ENCODE data around the gene METTL23.
A peak's percentile ranks its signal among the peaks of the same experiment; 100 is the strongest.
"Not testable (repeated sequence)": the region's sequence is repeated elsewhere in the genome, so short reads cannot be mapped to it uniquely, and the experiment has no call there.

METTL23 gene

GRCh38 chr17:76688165-76688622 is 38.4 kb upstream of the METTL23 start:
- H3K27me3 Mint-ChIP-seq = peaks cover 1% of the 10 kb centered on the region
- no peak overlapping the region for H3K27ac Mint-ChIP-seq
- H3K36me3 Mint-ChIP-seq = no peaks in the 10 kb centered on the region
- H3K4me3 Mint-ChIP-seq = no peak overlapping the region
- no peaks in the 10 kb centered on the region for H3K4me1 Mint-ChIP-seq
- no peaks in the 10 kb centered on the region for H3K9me3 Mint-ChIP-seq

DNA sequence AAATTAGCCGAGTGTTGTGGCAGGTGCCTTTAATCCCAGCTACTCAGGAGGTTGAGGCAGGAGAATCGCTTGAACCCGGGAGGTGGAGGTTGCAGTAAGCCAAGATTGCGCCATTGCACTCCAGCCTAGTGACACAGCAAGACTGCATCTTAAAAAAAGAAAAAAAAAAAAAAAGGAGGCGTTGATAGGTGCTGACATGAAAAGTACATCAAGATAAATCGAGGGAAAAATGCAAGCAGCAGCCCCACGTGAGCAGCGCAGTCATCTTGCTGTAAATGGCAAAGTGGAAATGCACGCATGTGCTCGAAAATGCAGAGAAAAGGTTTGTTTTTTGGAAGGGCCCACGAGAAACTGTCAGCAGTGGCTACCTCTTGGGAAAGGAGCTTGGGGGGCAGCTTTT is 36.8 kb upstream of the METTL23 start:
- Mint-ChIP-seq H3K9me3 (no peaks in the 10 kb centered on the region), H3K4me3 (no peak overlapping the region), H3K27me3 (peaks cover 1% of the 10 kb centered on the region), H3K36me3 (no peaks in the 10 kb centered on the region), H3K4me1 (no peaks in the 10 kb centered on the region), H3K27ac (no peak overlapping the region)

DNA sequence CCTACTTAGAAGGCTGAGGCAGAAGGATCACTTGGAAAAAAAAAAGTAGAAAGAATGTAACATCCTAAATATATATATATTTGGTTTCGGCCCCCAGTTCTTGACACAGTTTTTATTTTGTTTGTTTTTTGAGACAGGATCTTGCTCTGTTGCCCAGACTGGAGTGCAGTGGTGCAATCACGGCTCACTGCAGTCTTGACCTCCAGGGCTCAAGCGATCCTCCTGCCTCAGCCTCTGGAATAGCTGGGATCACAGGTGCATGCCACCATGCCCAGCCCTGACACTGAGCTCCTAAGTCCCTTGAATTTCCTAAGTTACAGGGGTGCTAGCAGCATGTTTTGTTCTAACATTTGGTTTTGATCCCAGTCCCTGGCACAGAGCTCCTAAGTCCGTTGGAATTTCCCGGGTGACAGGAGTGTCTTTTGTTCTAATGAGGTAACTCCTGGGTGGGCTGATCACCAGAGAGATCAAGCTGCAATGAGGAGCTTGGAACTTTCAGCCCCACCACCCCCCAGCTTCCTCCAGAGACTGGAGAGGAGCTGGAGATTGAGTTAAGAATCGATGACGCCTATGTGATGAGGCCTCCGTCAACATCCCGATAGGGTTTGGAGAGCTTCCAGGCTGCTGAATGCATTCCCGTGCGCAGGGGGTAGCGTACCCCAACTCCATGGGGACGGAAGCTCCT is 35.9 kb upstream of the METTL23 start:
- H3K4me3 Mint-ChIP-seq = no peak overlapping the region
- no peak overlapping the region for H3K27ac Mint-ChIP-seq
- no peaks in the 10 kb centered on the region for H3K4me1 Mint-ChIP-seq
- no peaks in the 10 kb centered on the region for H3K36me3 Mint-ChIP-seq
- no peaks in the 10 kb centered on the region for H3K9me3 Mint-ChIP-seq
- peaks cover 1% of the 10 kb centered on the region for H3K27me3 Mint-ChIP-seq

DNA sequence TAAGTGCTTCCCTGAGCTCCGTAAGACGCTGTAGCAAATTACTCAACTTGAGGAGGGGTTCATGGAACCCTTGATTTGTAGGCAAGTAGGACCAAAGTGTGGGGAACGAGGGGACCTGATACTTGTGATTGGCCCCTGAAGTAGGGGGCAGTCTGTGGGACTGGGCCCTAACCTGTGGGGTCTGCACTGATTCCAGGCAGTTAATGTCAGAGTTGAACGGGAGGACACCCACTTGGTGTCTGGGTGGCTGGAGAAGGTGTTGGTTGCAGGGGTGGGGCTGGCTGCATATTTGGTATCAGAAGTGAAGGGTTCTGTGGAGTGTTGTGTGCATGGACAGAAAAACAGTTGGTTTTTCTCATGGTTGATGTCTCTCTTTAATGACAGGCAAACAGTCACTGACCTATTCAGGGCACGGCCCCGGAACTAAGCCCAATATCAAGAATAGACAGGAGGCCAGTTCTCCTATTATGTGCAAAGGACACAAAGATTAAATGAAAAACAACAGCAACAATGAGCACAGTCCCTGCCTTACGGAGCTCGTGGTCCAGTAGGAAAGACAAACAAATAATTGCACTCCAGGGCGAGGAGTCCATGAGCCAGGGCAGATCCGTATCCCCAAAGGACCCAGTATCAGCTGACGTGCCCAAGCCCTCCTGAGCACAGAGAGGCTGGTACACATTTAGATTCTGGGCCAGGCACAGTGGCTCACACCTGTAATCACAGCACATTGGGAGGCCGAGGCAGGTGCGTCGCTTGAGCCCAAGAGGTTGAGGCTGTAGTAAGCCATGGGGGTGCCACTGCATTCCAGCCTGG is 35.1 kb upstream of the METTL23 start:
- H3K4me1 Mint-ChIP-seq = no peaks in the 10 kb centered on the region
- H3K27me3 Mint-ChIP-seq = peaks cover 1% of the 10 kb centered on the region
- no peak overlapping the region for H3K27ac Mint-ChIP-seq
- no peaks in the 10 kb centered on the region for H3K36me3 Mint-ChIP-seq
- no peaks in the 10 kb centered on the region for H3K9me3 Mint-ChIP-seq
- no peak overlapping the region for H3K4me3 Mint-ChIP-seq

- H3K27ac Mint-ChIP-seq = no peak overlapping the region
- H3K27me3 Mint-ChIP-seq = no peaks in the 10 kb centered on the region
- no peak overlapping the region for H3K4me3 Mint-ChIP-seq
- H3K9me3 Mint-ChIP-seq = no peaks in the 10 kb centered on the region
- no peaks in the 10 kb centered on the region for H3K36me3 Mint-ChIP-seq
- H3K4me1 Mint-ChIP-seq = no peaks in the 10 kb centered on the region
These were observed 31.4 kb upstream of the METTL23 start for GRCh38 chr17:76695059-76695831.

- H3K9me3 Mint-ChIP-seq = no peaks in the 10 kb centered on the region
- no peaks in the 10 kb centered on the region for H3K27me3 Mint-ChIP-seq
- no peak overlapping the region for H3K4me3 Mint-ChIP-seq
- H3K27ac Mint-ChIP-seq = no peak overlapping the region
- H3K4me1 Mint-ChIP-seq = no peaks in the 10 kb centered on the region
- no peaks in the 10 kb centered on the region for H3K36me3 Mint-ChIP-seq
These were observed 29.6 kb upstream of the METTL23 start for GRCh38 chr17:76696763-76697701.

GRCh38 chr17:76697702-76698465 is 28.8 kb upstream of the METTL23 start:
- no peak overlapping the region for H3K4me3 Mint-ChIP-seq
- H3K36me3 Mint-ChIP-seq = no peaks in the 10 kb centered on the region
- H3K4me1 Mint-ChIP-seq = no peaks in the 10 kb centered on the region
- no peak overlapping the region for H3K27ac Mint-ChIP-seq
- no peaks in the 10 kb centered on the region for H3K27me3 Mint-ChIP-seq
- no peaks in the 10 kb centered on the region for H3K9me3 Mint-ChIP-seq

DNA sequence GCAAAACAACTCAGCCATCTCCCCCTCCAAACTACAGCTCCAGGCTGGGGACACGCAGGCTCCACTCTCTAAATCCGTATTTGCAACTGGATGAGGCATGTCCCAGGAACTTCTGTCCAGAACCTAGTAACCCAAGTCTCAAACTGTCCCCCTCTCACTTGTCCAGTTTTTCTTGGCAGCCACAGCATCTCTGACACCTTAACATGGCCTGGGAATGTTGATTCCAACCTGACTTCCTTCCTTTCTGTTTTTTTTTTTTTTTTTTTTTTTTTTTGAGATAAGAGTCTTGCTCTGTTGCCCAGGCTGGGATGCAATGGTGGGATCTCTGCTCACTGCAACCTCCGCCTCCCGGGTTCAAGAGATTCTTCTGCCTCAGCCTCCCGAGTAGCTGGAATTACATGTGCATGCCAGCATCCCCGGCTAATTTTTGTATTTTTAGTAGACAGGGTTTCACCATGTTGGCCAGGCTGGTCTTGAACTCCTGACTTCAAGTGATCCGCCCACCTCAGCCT is 28.1 kb upstream of the METTL23 start:
- H3K4me3 Mint-ChIP-seq, H3K9me3 Mint-ChIP-seq, H3K36me3 Mint-ChIP-seq, H3K4me1 Mint-ChIP-seq, H3K27ac Mint-ChIP-seq, H3K27me3 Mint-ChIP-seq: not testable (repeated sequence)

DNA sequence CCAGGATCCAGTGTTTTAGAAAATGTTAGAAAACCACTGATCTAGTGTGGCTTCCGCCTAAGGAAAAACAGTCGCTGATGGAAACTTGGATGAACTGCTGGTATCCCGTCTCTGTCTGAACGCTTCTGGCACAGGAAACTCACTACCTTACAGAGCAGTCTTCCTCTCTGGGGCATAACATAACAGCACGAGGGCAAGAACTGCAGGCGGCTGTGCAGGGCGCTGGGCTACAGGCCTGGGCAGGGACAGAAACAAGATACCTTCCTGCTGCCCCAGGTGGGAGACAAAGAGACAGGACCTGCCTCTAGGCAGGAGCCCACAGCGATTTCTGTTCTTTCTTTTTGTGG is 26.4 kb upstream of the METTL23 start:
- Mint-ChIP-seq H3K36me3 (no peaks in the 10 kb centered on the region), H3K27ac (no peak overlapping the region)

DNA sequence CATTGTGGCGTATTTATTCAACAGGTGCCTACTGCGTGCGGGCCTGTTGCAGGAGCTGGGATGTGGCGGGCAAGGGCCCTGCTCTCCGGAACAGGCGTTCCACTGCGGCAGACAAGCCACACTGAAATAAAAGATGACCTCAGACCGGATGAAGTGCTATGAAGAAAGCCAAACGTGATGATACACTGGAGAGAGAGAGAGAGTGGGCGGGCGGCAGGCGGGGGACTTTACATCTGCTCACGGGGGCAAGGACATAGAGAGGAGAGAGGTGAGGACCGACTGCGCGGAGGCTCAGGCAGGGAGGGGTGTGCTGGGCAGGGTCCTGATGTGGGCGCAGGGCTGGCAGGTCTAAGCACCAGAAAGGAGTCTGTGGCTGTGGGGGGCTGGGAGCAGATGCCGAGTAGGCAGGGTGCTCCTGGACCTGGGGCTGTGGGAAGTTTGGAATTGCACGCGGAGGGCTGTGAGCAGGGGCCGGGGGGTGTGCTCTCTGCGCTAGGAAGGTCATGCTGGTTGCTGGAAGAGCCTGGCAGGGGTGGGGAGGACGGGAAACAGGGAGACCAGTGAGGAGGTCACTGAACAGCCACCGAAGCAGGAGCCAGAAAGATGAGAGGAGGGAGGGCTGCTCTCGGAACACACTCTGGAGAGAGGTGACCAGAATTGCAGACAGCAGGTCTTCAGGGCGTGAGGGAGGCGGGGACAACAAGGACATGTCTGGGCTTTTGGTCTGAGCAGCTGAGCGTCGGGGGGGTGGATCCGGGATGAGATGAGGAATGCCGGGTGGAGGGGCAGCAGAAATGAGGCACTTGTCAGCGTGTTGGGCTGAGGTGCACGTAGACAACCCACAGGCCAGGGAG is 25.8 kb upstream of the METTL23 start:
- Mint-ChIP-seq H3K36me3 (no peaks in the 10 kb centered on the region), H3K9me3 (no peaks in the 10 kb centered on the region), H3K27me3 (no peaks in the 10 kb centered on the region), H3K27ac (peak overlapping the region; percentile 46), H3K4me1 (no peaks in the 10 kb centered on the region), H3K4me3 (peak overlapping the region; percentile 33)

More for the DNA sequence above, 26.4 kb upstream of the METTL23 start:
- Mint-ChIP-seq H3K4me1 (no peaks in the 10 kb centered on the region), H3K27me3 (no peaks in the 10 kb centered on the region), H3K9me3 (no peaks in the 10 kb centered on the region), H3K4me3 (no peak overlapping the region)

DNA sequence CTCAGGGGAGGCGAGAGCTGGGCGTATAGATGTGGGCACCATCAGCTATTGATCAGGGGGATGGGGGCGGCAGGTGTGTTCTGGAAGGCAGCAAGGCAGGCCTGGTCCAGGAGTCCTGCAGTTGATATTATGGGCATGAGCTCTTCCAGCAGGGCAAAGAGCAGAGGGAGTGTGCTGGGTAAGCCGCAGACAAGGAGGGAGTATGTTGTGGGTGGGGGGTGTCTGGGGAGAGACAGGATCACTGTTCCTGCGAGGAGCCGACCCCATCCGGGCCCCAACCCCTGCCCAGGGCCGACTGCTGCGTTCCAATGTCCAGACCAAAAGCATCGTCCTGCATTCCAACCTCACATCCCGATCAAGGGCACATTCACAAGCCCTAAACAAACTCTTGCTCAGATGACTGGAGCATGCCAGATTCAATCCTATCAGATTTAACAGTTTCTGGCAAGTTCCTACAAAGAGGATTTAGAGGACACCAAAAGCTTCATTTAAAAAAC is 25.1 kb upstream of the METTL23 start:
- Mint-ChIP-seq H3K36me3 (no peaks in the 10 kb centered on the region), H3K9me3 (no peaks in the 10 kb centered on the region), H3K4me1 (no peaks in the 10 kb centered on the region), H3K27ac (no peak overlapping the region), H3K4me3 (no peak overlapping the region), H3K27me3 (no peaks in the 10 kb centered on the region)

DNA sequence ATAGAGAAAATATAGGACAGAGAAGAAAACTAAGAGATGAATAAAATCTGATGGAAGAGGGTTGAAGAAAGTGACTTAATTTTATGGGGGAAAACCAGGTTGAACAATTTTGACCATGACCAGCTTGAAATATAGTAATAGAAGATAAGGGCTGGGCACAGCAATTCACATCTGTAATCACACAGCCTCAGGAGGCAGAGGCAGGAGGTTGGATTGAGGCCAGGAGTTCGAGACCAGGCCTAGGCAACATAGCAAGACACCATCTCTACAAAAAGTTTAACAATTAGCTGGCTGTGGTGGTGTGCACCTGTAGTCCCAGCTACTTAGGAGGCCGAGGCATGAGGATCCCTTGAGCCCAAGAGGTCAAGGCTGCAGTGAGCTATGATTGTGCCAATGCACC is 24.6 kb upstream of the METTL23 start:
- Mint-ChIP-seq H3K27ac (no peak overlapping the region), H3K9me3 (no peaks in the 10 kb centered on the region), H3K36me3 (no peaks in the 10 kb centered on the region), H3K27me3 (no peaks in the 10 kb centered on the region), H3K4me3 (no peak overlapping the region), H3K4me1 (no peaks in the 10 kb centered on the region)

DNA sequence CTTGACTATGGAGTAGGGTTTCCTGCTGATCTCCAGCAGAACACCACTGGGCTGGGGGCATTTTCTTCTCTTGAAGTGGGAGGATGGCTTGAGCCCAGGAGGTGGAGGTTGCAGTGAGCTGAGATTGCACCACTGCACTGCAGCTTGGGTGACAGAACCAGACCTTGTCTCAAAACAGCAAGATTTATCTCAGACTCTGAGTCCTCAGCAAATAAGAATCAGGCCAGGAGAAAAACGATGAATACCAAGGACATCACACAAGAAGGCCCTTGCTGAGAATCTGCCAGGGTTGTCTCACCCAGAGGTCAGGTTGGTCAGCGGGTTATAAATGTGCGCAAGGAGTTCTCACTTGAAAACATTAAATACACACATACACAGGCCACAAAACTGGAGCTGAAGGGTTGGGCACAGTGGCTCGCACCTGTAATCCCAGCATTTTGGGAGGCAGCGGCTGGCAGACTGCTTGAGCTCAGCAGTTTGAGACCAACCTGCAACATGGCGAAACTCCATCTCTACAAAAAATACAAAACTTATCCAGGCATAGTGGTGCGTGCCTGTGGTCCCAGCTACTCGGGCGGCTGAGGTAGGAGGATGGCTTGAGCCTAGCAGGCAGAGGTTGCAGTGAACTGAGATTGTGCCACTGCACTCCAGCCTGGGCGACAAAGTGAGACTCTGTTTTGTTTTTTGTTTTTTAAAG is 23.6 kb upstream of the METTL23 start:
- Mint-ChIP-seq H3K36me3 (no peaks in the 10 kb centered on the region), H3K9me3 (no peaks in the 10 kb centered on the region), H3K4me3 (no peak overlapping the region), H3K4me1 (no peaks in the 10 kb centered on the region), H3K27ac (no peak overlapping the region), H3K27me3 (no peaks in the 10 kb centered on the region)

Measured in activated naive CD4-positive, alpha-beta T cell treated with anti-CD3 and anti-CD28 coated beads, Interleukin-2, amount 50 U/mL, for 24 hours (primary cell).